ENCODE data around the gene RPL7L1.

GRCh38 chr6:42831237-42831636 is 48.2 kb upstream of the RPL7L1 start:
- TF ChIP-seq, protein P1, sequence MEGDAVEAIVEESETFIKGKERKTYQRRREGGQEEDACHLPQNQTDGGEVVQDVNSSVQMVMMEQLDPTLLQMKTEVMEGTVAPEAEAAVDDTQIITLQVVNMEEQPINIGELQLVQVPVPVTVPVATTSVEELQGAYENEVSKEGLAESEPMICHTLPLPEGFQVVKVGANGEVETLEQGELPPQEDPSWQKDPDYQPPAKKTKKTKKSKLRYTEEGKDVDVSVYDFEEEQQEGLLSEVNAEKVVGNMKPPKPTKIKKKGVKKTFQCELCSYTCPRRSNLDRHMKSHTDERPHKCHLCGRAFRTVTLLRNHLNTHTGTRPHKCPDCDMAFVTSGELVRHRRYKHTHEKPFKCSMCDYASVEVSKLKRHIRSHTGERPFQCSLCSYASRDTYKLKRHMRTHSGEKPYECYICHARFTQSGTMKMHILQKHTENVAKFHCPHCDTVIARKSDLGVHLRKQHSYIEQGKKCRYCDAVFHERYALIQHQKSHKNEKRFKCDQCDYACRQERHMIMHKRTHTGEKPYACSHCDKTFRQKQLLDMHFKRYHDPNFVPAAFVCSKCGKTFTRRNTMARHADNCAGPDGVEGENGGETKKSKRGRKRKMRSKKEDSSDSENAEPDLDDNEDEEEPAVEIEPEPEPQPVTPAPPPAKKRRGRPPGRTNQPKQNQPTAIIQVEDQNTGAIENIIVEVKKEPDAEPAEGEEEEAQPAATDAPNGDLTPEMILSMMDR (IDR thresholded peaks at IDR 0.05) = no peak
- TF ChIP-seq POLR2A (IDR thresholded peaks at IDR 0.05) (no peak), EP300 (IDR thresholded peaks at IDR 0.05) (no peak), POLR2AphosphoS5 (IDR thresholded peaks at IDR 0.05) (no peak)
